Gastrocnemius medialis (tissue), 4 donors: ENCODE measurements around the gene CTDSPL. TPM values are rescaled to one million over a fixed set of nuclear protein-coding genes. Genes with fewer than 3 reads are reported as not detected.

Experiments
- ATAC-seq, 2 donors: fragments of 150-250 bp; one replicate each; pipeline ENCODE4 v1.9.1; 2016
- DNase-seq, 2 donors: peaks; one replicate each; pipeline ENCODE4 v3.0.0-alpha.2; 2019
- H3K27ac ChIP-seq, 4 donors: fragments of 200-600 bp; sonication (generic); 1 replicate in 1 of 4; 2 replicates in 3 of 4; pipeline ENCODE4 v1.5.1; 2016 to 2018; ENCODE audit warnings: mild to moderate bottlenecking in 2 of 4, moderate library complexity in 1 of 4
- H3K27me3 ChIP-seq, 3 donors: fragments of 200-600 bp; sonication (generic) in 2 of 3; 1 replicate in 1 of 3; 2 replicates in 2 of 3; pipeline versions ENCODE4 v1.5.1 to v1.6.0; 2016 to 2019; ENCODE audit warnings: mild to moderate bottlenecking in 1 of 3, moderate library complexity in 1 of 3
- H3K36me3 ChIP-seq, 2 donors: fragments of 200-600 bp; sonication (generic) in 1 of 2; one replicate each; pipeline ENCODE4 v1.5.1; 2017 to 2018
- H3K4me1 ChIP-seq, 2 donors: fragments of 200-600 bp; sonication (generic) in 1 of 2; one replicate each; pipeline ENCODE4 v1.5.1; 2016 to 2017; ENCODE audit warnings: mild to moderate bottlenecking in 2 of 2
- H3K4me3 ChIP-seq, 4 donors: fragments of 200-600 bp; sonication (generic) in 3 of 4; 1 replicate in 1 of 4; 2 replicates in 3 of 4; pipeline ENCODE4 v1.5.1; 2016 to 2019; ENCODE audit warnings: mild to moderate bottlenecking in 2 of 4
- H3K9me3 ChIP-seq, 3 donors: fragments of 200-600 bp; sonication (generic) in 2 of 3; 1 replicate in 1 of 3; 2 replicates in 2 of 3; pipeline ENCODE4 v1.5.1; 2016 to 2019
- POLR2A ChIP-seq, 2 donors: fragments of 450-650 bp; IDR thresholded peaks; one replicate each; pipeline ENCODE4 v1.6.1; 2017; ENCODE audit warnings: antibody characterized with exemption in 2 of 2, mild to moderate bottlenecking in 2 of 2, moderate library complexity in 2 of 2
- in situ Hi-C, 4 donors: fragments of 200-750 bp; cut with MboI; loops; one replicate each; pipeline versions ENCODE4 v1.15.0 to v1.8.0; 2017; ENCODE audit warnings: low sequenced_read_pairs in 4 of 4
- intact Hi-C: fragments of 100-400 bp; cut with DNase I; formaldehyde crosslinking; loops from one replicate; pipeline ENCODE4 v1.15.1; 2023; ENCODE audit warnings: low total_unique reads
- total RNA-seq, 4 donors: library from RNA; depleted of rRNA; stranded (reverse); fragments of >200 nt; gene quantifications; one replicate each; pipeline versions ENCODE4 v1.1.0 to v1.2.3, GENCODE V29; 2016
- TF ChIP-seq, protein P1 (sequence below), 5 experiments: fragments of 450-650 bp in 3 of 5; fragments of 200-600 bp in 2 of 5; sonication (generic) in 2 of 5; IDR thresholded peaks in 4 of 5; conservative IDR thresholded peaks in 1 of 5; 1 replicate in 4 of 5; 2 replicates in 1 of 5; pipeline ENCODE4 v1.5.1; 2016 to 2019; ENCODE audit warnings: antibody characterized with exemption in 5 of 5, mild to moderate bottlenecking in 3 of 5, moderate library complexity in 3 of 5

Gene CTDSPL
- total RNA-seq, 4 donors from 2014 or later, result 12.1 to 23.1 (median 14.6) TPM

DNA sequence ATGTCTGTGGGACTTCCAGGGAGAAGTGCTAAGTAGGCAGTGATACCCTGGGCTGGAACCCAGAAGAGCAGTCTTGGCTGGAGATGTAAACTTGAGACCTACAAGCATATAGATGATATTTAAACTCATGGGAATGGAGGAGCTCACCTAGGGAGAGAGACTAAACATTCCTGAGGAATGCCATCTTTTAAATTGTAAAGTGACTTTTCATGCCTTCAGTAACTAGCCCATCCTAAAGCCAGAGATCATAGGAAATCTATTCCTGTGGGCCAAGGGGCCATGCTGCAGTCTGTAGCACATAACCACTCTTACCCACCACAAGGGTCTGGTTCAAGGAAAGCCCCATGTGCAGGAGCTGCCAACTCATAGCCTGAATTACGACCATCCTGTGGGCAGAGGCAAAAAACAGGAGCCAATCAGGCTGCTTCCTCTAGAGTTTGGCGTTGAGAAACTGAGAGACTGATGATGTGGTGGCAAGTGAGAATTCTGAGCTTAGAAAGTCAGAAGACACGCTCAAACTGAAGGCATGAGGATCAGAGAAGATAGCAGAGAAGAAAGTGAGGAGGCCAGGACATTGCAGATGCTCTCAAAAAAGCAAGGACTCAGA lies 37.5 kb downstream of the CTDSPL start:
- peaks cover 7 to 35% of the 10 kb centered on the region in 2 donors for H3K4me1 ChIP-seq
- no peak overlapping the region for H3K27ac ChIP-seq
- H3K4me3 ChIP-seq, result no peak overlapping the region
- DNase-seq (no peak), ATAC-seq (no peak)
- intact Hi-C loops, result no loop called here
- TF ChIP-seq POLR2A (IDR thresholded peaks at IDR 0.05), result no peak
- TF ChIP-seq, protein P1, sequence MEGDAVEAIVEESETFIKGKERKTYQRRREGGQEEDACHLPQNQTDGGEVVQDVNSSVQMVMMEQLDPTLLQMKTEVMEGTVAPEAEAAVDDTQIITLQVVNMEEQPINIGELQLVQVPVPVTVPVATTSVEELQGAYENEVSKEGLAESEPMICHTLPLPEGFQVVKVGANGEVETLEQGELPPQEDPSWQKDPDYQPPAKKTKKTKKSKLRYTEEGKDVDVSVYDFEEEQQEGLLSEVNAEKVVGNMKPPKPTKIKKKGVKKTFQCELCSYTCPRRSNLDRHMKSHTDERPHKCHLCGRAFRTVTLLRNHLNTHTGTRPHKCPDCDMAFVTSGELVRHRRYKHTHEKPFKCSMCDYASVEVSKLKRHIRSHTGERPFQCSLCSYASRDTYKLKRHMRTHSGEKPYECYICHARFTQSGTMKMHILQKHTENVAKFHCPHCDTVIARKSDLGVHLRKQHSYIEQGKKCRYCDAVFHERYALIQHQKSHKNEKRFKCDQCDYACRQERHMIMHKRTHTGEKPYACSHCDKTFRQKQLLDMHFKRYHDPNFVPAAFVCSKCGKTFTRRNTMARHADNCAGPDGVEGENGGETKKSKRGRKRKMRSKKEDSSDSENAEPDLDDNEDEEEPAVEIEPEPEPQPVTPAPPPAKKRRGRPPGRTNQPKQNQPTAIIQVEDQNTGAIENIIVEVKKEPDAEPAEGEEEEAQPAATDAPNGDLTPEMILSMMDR (IDR thresholded peaks at IDR 0.05 in 4 of 5, conservative IDR thresholded peaks at IDR 0.05 in 1 of 5), result no peak
- in situ Hi-C loops, result no loop called here
- H3K36me3 ChIP-seq, result no peaks in the 10 kb centered on the region
- no peaks in the 10 kb centered on the region for H3K9me3 ChIP-seq
- no peaks in the 10 kb centered on the region for H3K27me3 ChIP-seq

DNA sequence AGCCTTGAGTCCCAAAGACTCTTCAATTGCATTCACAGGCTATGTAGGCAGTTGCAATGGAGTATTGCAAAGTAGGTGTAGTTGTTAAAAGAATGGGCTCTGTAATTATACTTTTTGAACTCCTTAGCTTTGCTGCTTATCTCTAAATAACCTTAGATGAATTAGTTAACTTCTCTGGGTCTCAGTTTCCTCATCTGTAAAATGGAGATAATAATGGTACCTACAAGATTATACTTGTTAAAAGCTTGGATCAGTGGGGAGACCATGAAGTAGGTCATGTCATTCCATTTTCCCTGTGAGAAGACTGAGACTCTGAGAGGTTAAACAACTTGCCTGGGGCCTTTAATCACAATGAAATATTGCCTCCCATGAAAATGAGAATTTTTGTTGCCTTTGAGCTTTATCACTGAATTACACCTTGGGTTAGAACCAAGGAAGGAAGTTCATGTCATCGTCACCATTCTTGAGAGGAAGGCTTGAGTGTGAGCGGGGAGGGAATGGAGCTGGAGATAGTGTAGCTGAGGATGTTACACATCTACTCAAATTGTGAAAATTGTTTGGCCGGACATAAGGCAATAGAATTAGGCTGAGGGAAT lies 38.1 kb downstream of the CTDSPL start:
- Histone ChIP-seq H3K4me1 (peaks cover 7 to 37% of the 10 kb centered on the region in 2 donors), H3K27ac (no peak overlapping the region), H3K4me3 (no peak overlapping the region), H3K9me3 (no peaks in the 10 kb centered on the region), H3K36me3 (no peaks in the 10 kb centered on the region), H3K27me3 (no peaks in the 10 kb centered on the region)
- ATAC-seq (no peak), DNase-seq (no peak)
- TF ChIP-seq POLR2A (IDR thresholded peaks at IDR 0.05), result no peak
- TF ChIP-seq, protein P1 (IDR thresholded peaks at IDR 0.05 in 4 of 5, conservative IDR thresholded peaks at IDR 0.05 in 1 of 5), result no peak
- intact Hi-C loops (no loop called here), in situ Hi-C loops (no loop called here)

DNA sequence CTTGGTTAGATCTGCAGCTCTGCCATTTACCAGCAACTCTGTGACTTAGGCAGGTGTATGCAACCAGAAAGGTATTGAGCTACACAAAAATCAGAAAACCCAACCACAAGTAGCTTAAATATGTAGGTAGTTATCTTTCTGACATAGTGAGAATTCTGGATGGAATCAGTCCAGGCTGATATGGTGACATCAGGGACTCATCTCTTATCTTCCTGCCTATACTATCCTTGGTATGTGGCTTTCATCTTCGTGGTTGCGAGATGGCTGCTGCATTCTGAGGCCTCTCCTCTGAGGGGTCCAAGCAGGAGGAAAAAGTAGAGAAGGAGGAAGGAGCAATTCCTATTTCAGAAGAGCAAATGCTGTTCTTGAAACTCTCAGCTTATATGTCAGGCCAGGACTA lies 40.0 kb downstream of the CTDSPL start:
- in situ Hi-C loops, result no loop called here
- H3K4me1 ChIP-seq, result peaks cover 19 to 55% of the 10 kb centered on the region in 2 donors

DNA sequence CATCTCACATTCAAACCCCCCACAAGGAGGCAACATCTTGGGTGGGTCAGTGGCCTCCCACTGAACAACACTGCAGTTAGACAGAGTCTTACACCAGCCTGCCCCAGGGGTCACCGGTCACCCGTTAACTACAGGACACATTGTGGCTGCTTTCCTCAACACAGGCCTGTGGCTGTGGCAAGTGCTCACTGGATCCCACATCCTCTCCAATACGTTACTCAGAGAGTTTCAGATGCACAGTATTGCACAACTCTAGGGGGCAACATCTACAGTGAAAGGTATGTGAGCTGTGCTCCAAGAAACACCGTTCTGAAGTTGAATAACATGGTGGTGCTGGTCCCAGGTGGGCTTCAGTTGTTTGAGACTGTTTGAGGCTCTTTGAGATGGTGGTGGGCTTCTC lies 41.0 kb downstream of the CTDSPL start:
- DNase-seq (no peak), ATAC-seq (no peak)
- Histone ChIP-seq H3K4me3 (no peak overlapping the region), H3K27me3 (no peaks in the 10 kb centered on the region), H3K27ac (no peak overlapping the region), H3K36me3 (no peaks in the 10 kb centered on the region), H3K9me3 (no peaks in the 10 kb centered on the region), H3K4me1 (peaks cover 27 to 52% of the 10 kb centered on the region in 2 donors)
- intact Hi-C loops (no loop called here), in situ Hi-C loops (no loop called here)
- TF ChIP-seq POLR2A (IDR thresholded peaks at IDR 0.05), result no peak
- TF ChIP-seq, protein P1 (IDR thresholded peaks at IDR 0.05 in 4 of 5, conservative IDR thresholded peaks at IDR 0.05 in 1 of 5), result no peak

More for the DNA sequence above, 40.0 kb downstream of the CTDSPL start:
- no peak for ATAC-seq
- Histone ChIP-seq H3K27ac (no peak overlapping the region), H3K9me3 (no peaks in the 10 kb centered on the region), H3K36me3 (no peaks in the 10 kb centered on the region), H3K4me3 (no peak overlapping the region), H3K27me3 (no peaks in the 10 kb centered on the region)
- intact Hi-C loops, result no loop called here
- no peak for TF ChIP-seq POLR2A (IDR thresholded peaks at IDR 0.05)
- TF ChIP-seq, protein P1 (IDR thresholded peaks at IDR 0.05 in 4 of 5, conservative IDR thresholded peaks at IDR 0.05 in 1 of 5), result no peak
- DNase-seq, result no peak
